Natural killer cell (primary cell): ENCODE measurements around the gene STARD10. TPM values are rescaled to one million over a fixed set of nuclear protein-coding genes. Genes with fewer than 3 reads are reported as not detected.

Experiments
- ATAC-seq, 3 donors: fragments of 150-1000 bp in 2 of 3; fragments of 200-7000 bp in 1 of 3; cut with Tn5 transposase; 1 replicate in 1 of 3; 2 replicates in 2 of 3; pipeline ENCODE4 v1.10.0; 2021; ENCODE audit warnings: mild to moderate bottlenecking in 2 of 3, moderate library complexity in 2 of 3
- DNase-seq, 2 donors: peaks; one replicate each; pipeline versions ENCODE4 v3.0.0 to v3.0.0-alpha.2; 2013 to 2021; ENCODE audit warnings: mixed read lengths in 1 of 2
- H3K27ac ChIP-seq: one replicate; pipeline ENCODE4 v1.5.1; 2013; ENCODE audit warnings: mild to moderate bottlenecking, low read length
- H3K27me3 ChIP-seq: one replicate; pipeline ENCODE4 v1.6.1; 2013; ENCODE audit warnings: low read length; ENCODE audit not compliant: control insufficient read depth, insufficient read depth
- H3K36me3 ChIP-seq: one replicate; pipeline ENCODE4 v1.6.1; 2013; ENCODE audit warnings: low read length; ENCODE audit not compliant: control insufficient read depth, insufficient read depth
- H3K4me1 ChIP-seq: one replicate; pipeline ENCODE4 v1.6.1; 2013; ENCODE audit warnings: low read length; ENCODE audit not compliant: control insufficient read depth, insufficient read depth
- H3K4me3 ChIP-seq: one replicate; pipeline ENCODE4 v1.5.1; 2013; ENCODE audit warnings: low read length
- H3K9me3 ChIP-seq: one replicate; pipeline ENCODE4 v1.6.1; 2013; ENCODE audit warnings: low read length; ENCODE audit not compliant: control insufficient read depth, insufficient read depth
- H3K27ac Mint-ChIP-seq, 2 donors: one replicate each; pipeline ENCODE4 v1.8.0; 2022; ENCODE audit warnings: mild to moderate bottlenecking in 2 of 2, mixed read lengths in 2 of 2, moderate library complexity in 1 of 2
- H3K27me3 Mint-ChIP-seq, 2 donors: one replicate each; pipeline ENCODE4 v1.8.0; 2022; ENCODE audit warnings: low read depth in 2 of 2, mixed read lengths in 2 of 2
- H3K36me3 Mint-ChIP-seq: one replicate; pipeline ENCODE4 v1.8.0; 2022; ENCODE audit warnings: mixed read lengths
- H3K4me1 Mint-ChIP-seq, 2 donors: one replicate each; pipeline ENCODE4 v1.8.0; 2022; ENCODE audit warnings: mixed read lengths in 2 of 2
- H3K4me3 Mint-ChIP-seq: one replicate; pipeline ENCODE4 v1.8.0; 2022; ENCODE audit warnings: mild to moderate bottlenecking, moderate library complexity, mixed read lengths
- H3K9me3 Mint-ChIP-seq, 2 donors: one replicate each; pipeline ENCODE4 v1.8.0; 2022; ENCODE audit warnings: mixed read lengths in 2 of 2
- CTCF ChIP-seq: fragments of 200-600 bp; IDR thresholded peaks from one replicate; pipeline ENCODE4 v1.8.0; 2022; ENCODE audit warnings: antibody characterized with exemption
- WGBS: methylation state at CpG from one replicate; pipeline ENCODE4 v1.1.7; 2013; ENCODE audit warnings: missing lambda C conversion rate; ENCODE audit not compliant: insufficient coverage; 5-methylcytosine and 5-hydroxymethylcytosine counted together
- intact Hi-C: fragments of 100-400 bp; cut with micrococcal nuclease; formaldehyde crosslinking; loops from one replicate; pipeline ENCODE4 v1.14.2; 2022
- total RNA-seq, 4 donors: library from RNA; stranded (reverse); fragments of 120-200 nt in 1 of 4; gene quantifications; one replicate each; pipeline versions ENCODE4 v1.2.3 to v1.2.4, GENCODE V29; 2013 to 2022

The STARD10 gene
- total RNA-seq, 3 donors from 2014 or later (not counting 1 experiment from before 2014, with no cell fraction given): 10.9 to 17.3 (median 11.7) TPM

DNA sequence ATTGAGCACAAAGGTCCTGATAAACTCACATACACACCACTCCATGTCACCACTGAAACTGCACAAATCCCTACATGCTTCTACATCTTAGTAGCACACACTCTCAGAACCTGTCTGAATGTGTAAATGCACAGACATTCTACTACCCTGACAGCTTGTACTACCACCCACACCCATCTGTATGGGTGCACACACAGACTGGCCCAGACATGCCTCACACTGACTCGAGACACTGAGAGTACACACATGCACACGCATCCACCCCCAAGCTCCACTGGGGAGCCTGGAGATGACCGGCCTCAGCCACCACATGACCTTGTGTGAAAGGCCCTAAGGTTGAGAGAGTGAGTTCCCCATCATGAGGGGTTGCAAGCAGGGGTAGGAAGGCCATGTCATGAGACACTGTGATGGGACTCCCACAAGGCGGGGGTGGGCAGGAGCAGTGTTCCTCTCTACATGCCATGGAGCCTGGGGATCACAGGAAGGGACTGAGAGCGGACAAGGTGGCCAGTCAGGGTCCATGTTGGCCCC is 69.8 kb downstream of the STARD10 start:
- Histone ChIP-seq H3K27ac (no peak overlapping the region), H3K36me3 (peaks cover 41% of the 10 kb centered on the region), H3K4me1 (peaks cover 77% of the 10 kb centered on the region), H3K27me3 (no peaks in the 10 kb centered on the region), H3K4me3 (no peak overlapping the region), H3K9me3 (no peaks in the 10 kb centered on the region)
- Mint-ChIP-seq H3K27me3 (no peaks in the 10 kb centered on the region), H3K36me3 (no peaks in the 10 kb centered on the region), H3K9me3 (no peaks in the 10 kb centered on the region), H3K4me1 (peaks cover 77 to 80% of the 10 kb centered on the region in 2 donors), H3K27ac (peak overlapping the region; percentile 93 to 94), H3K4me3 (no peak overlapping the region)
- intact Hi-C loops: loop anchor here (2.0 to 5.0 kb wide), 3 partner anchors 125 to 455 kb away; partner anchors contain the start of gene FCHSD2
- TF ChIP-seq CTCF: no peak
- no peak for DNase-seq
- ATAC-seq: no peak
- 94% methylated on average over 4 of the region's 5 CpGs for WGBS

DNA sequence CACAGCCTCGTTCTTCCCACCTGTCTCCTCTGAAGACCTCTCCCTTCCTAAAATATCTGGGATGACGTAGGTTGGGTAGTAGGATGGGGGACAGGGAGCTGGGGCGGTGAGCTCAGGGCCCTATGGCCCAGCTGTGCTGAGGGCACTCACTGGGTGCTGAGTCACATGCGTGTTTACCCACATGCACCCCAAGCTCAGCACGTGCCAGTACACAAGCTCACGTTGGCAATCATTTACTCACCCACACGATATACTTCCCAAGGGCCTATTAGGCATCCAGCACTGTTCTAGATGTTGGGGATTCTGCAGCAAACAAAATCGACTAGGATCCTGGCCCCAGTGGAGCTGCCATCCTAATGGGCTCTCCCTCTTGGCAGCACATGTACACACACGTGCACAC is 70.3 kb downstream of the STARD10 start:
- H3K4me1 Mint-ChIP-seq: peaks cover 77 to 84% of the 10 kb centered on the region in 2 donors
- intact Hi-C loops: loop anchor here (5.0 kb wide), 1 partner anchor 419 kb away; the partner anchor contains the start of gene FCHSD2

GRCh38 chr11:72722050-72722748 is 71.6 kb downstream of the STARD10 start:
- Mint-ChIP-seq H3K27me3 (no peaks in the 10 kb centered on the region), H3K4me3 (peak overlapping the region; percentile 81), H3K27ac (peak overlapping the region; percentile 93 to 94), H3K9me3 (no peaks in the 10 kb centered on the region), H3K36me3 (no peaks in the 10 kb centered on the region), H3K4me1 (peaks cover 69 to 75% of the 10 kb centered on the region in 2 donors)
- no peaks in the 10 kb centered on the region for H3K9me3 ChIP-seq
- peaks cover 41% of the 10 kb centered on the region for H3K36me3 ChIP-seq
- DNase-seq: peak; percentile 85 to 92
- H3K4me1 ChIP-seq: peaks cover 86% of the 10 kb centered on the region
- peak overlapping the region; percentile 83 for H3K27ac ChIP-seq
- H3K27me3 ChIP-seq: no peaks in the 10 kb centered on the region
- WGBS: 0% methylated on average over 9 of the region's 10 CpGs
- peak; percentile 68 to 88 (median 78) for ATAC-seq
- intact Hi-C loops: loop anchor here (1.0 to 5.0 kb wide), 3 partner anchors 14 to 420 kb away; partner anchors contain the start of gene FCHSD2
- peak overlapping the region; percentile 43 for H3K4me3 ChIP-seq
- no peak for TF ChIP-seq CTCF

More for the DNA sequence above, 70.3 kb downstream of the STARD10 start:
- whole genome bisulfite sequencing: 85% methylated on average over 7 of the region's 9 CpGs
- Histone ChIP-seq H3K27me3 (no peaks in the 10 kb centered on the region), H3K9me3 (no peaks in the 10 kb centered on the region), H3K36me3 (peaks cover 45% of the 10 kb centered on the region), H3K4me3 (no peak overlapping the region), H3K4me1 (peaks cover 82% of the 10 kb centered on the region), H3K27ac (no peak overlapping the region)
- ATAC-seq (no peak), DNase-seq (no peak)
- no peak for TF ChIP-seq CTCF
- Mint-ChIP-seq H3K27ac (peak overlapping the region; percentile 93 to 94), H3K27me3 (no peaks in the 10 kb centered on the region), H3K9me3 (no peaks in the 10 kb centered on the region), H3K36me3 (no peaks in the 10 kb centered on the region), H3K4me3 (peak overlapping the region; percentile 9)
